BLaER1 treated with 17β-estradiol and CSF1 and Interleukin-3, amounts not matched to agents 10 nM and 100 nM (cell line): ENCODE measurements around the gene BMP6.

Source experiments
- H3K27ac ChIP-seq, 11 experiments: shearing (Covaris generic); formaldehyde crosslinking; 2 replicates each; pipeline ENCODE4 v1.8.1; 2022
- H3K27me3 ChIP-seq, 11 experiments: shearing (Covaris generic); formaldehyde crosslinking; 2 replicates each; pipeline ENCODE4 v1.8.1; 2022
- H3K36me3 ChIP-seq, 11 experiments: shearing (Covaris generic); formaldehyde crosslinking; 2 replicates each; pipeline ENCODE4 v1.8.1; 2022
- H3K4me1 ChIP-seq, 10 experiments: shearing (Covaris generic); formaldehyde crosslinking; 2 replicates each; pipeline ENCODE4 v1.8.1; 2022
- H3K4me2 ChIP-seq, 11 experiments: shearing (Covaris generic); formaldehyde crosslinking; 2 replicates each; pipeline ENCODE4 v1.8.1; 2022
- H3K4me3 ChIP-seq, 10 experiments: shearing (Covaris generic); formaldehyde crosslinking; 2 replicates each; pipeline ENCODE4 v1.8.1; 2022
- H3K9ac ChIP-seq, 11 experiments: shearing (Covaris generic); formaldehyde crosslinking; 2 replicates each; pipeline ENCODE4 v1.8.1; 2022
- H3K9me3 ChIP-seq, 11 experiments: shearing (Covaris generic); formaldehyde crosslinking; replicated peaks in 1 of 11; 2 replicates each; pipeline ENCODE4 v1.8.1; 2022
- H4K20me1 ChIP-seq, 11 experiments: shearing (Covaris generic); formaldehyde crosslinking; 2 replicates each; pipeline ENCODE4 v1.8.1; 2022
- Cebpa-rat ChIP-seq, 11 experiments: shearing (Covaris generic); IDR thresholded peaks; 2 replicates each; pipeline ENCODE4 v1.8.1; 2022

BMP6 gene

DNA sequence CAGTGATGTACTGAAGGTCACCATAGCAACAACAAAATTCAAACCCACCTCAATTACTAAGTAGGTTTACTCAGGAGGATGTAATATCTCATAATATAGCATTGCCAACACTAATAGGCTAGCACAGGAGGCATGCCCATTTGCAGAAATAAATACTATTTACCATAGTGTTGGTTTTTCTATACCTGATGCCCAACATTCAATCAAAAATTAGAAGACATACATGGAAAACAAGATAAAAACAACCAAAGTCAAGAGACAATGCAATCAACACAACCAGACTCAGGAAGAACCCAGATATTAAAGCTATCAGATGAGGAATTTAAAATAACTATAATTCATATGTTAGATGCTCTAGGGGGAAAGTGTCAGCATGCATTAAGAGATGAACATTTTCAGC lies 199.0 kb downstream of the BMP6 start:
- peaks cover 14 to 31% (median 22%) of the 10 kb centered on the region in 11 experiments; a peak in 21 of 22 replicates for H3K9me3 ChIP-seq
- no peak overlapping the region for H3K27ac ChIP-seq
- no peak for TF ChIP-seq Cebpa-rat (IDR thresholded peaks at IDR 0.05)
- H3K4me1 ChIP-seq = peaks cover 0 to 5% (median 0%) of the 10 kb centered on the region in 10 experiments; a peak in 1 of 20 replicates
- no peak overlapping the region for H3K4me2 ChIP-seq
- no peak overlapping the region for H3K9ac ChIP-seq
- H4K20me1 ChIP-seq = no peaks in the 10 kb centered on the region
- H3K4me3 ChIP-seq = no peak overlapping the region
- H3K36me3 ChIP-seq = no peaks in the 10 kb centered on the region
- no peaks in the 10 kb centered on the region for H3K27me3 ChIP-seq
